PC-3 (cell line): ENCODE data around the gene USP51.

Experiments
- CTCF ChIP-seq: fragments of 300-600 bp; sonication (generic); conservative IDR thresholded peaks from 2 replicates; pipeline ENCODE4 v1.5.1; 2017; ENCODE audit warnings: antibody characterized with exemption, low read depth, mild to moderate bottlenecking, low read length
- EZH2 ChIP-seq: fragments of 300-600 bp; sonication (generic); IDR thresholded peaks from one replicate; pipeline ENCODE4 v1.6.1; 2017; ENCODE audit warnings: antibody characterized with exemption, mild to moderate bottlenecking, low read length; ENCODE audit not compliant: unreplicated experiment

- TF ChIP-seq CTCF (no peak), EZH2 (no peak)
Measured at GRCh38 chrX:55452833-55453124, 36.9 kb downstream of the USP51 start.
